H1 (cell line): ENCODE measurements around the gene KLF2.

Experiments used
- ATF3 ChIP-seq: IDR thresholded peaks from 2 replicates; pipeline ENCODE4 v1.6.1; 2011; ENCODE audit warnings: low read depth, mild to moderate bottlenecking, low read length; ENCODE audit not compliant: insufficient read depth
- CTCF ChIP-seq, 3 experiments: IDR thresholded peaks; 1 replicate in 2 of 3; 2 replicates in 1 of 3; pipeline versions ENCODE4 v1.5.1 to v1.6.1; 2011; ENCODE audit warnings: low read length in 3 of 3, mild to moderate bottlenecking in 3 of 3, inconsistent platforms in 2 of 3, low read depth in 1 of 3, moderate library complexity in 1 of 3; ENCODE audit not compliant: insufficient read depth in 1 of 3; ENCODE audit errors: control extremely low read depth in 1 of 3
- EZH2 ChIP-seq: fragments of 200-600 bp; sonication (generic); IDR thresholded peaks from 2 replicates; pipeline ENCODE4 v1.7.1; 2012; ENCODE audit warnings: low read depth, mild to moderate bottlenecking, moderate library complexity, low read length, inconsistent platforms; ENCODE audit not compliant: severe bottlenecking
- POLR2A ChIP-seq, 2 experiments: IDR thresholded peaks; 1 replicate in 1 of 2; 2 replicates in 1 of 2; pipeline ENCODE4 v1.6.1; 2011; ENCODE audit warnings: low read depth in 2 of 2, low read length in 2 of 2, mild to moderate bottlenecking in 2 of 2; ENCODE audit errors: control extremely low read depth in 1 of 2
- RNF2 ChIP-seq: fragments of 200-900, 300-1000 bp; sonication (generic); IDR thresholded peaks from 2 replicates; pipeline ENCODE4 v1.7.1; 2016; ENCODE audit warnings: borderline replicate concordance, low read depth, mild to moderate bottlenecking, antibody characterized with exemption, low read length; ENCODE audit not compliant: poor library complexity, severe bottlenecking; ENCODE audit errors: missing control alignments

GRCh38 chr19:16333001-16333586, 8.5 kb downstream of the KLF2 start:
- TF ChIP-seq ATF3 (no peak), EZH2 (no peak), CTCF (IDR thresholded peaks at IDR 0.05; ENCODE audit: control extremely low read depth in 1 of 3, insufficient read depth in 1 of 3, low read depth in 1 of 3, low read length in 3 of 3) (no peak), POLR2A (IDR thresholded peaks at IDR 0.05; ENCODE audit: control extremely low read depth in 1 of 2, low read depth in 2 of 2, low read length in 2 of 2) (no peak), RNF2 (no peak)
